ENCODE results near the gene EPHA6.

EPHA6 gene

DNA sequence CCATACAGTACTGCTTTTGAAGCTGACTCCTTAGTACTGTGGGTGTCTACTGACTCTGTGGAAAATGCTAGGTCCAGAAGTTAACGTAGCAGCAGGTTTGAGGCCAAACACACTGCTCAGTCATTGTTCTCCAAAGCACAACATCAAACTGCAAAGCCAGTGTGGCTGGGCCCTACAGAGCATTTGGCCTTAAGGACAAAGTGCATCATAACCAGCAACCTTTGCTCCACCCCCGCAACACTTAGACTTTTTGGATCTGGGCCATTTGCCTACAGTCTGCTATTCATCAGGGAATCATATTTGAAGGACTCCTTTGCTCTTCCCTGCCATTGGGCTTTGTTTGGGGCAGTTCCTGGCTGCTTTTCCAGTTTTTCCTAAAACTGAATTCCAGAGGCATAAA lies 907.1 kb downstream of the EPHA6 start:
- no peak for DNase-seq

DNA sequence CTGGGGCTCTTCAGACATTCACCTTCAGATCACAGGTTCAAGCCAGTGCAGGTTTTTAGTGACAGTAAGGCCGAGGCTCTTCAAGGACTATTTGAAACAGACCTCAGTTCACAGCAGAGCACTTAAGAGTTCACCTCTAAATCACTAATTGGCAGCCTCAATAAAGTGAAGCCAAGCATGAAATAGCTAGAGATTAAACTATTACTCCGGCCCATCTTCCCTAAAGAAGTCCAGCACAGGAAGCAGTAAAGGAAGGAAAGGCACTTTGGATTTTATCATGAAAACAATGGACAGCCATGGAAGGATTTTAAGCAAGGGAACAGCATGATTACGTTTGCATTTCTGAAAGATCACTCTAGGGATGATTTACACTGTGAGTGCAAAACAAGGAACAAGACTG lies 922.5 kb downstream of the EPHA6 start:
- no peak for DNase-seq

DNA sequence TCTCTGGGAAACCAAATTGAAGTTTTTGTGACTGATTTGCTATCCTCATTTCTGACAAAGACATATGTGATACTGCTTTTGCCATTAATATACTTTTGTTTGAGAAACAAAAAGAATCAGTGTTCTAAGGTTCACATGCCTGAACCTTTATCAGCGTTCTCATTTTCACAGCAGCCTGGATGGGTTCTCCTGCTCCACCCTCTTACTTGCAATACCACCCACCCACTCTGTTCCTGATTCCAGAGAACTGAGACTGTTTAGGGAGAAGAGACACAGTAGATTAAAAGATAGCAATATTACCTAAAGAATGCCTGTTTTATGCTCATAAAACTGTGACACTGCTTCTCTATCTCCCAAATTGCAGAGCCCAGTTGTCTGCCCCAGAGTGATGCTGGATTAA lies 924.4 kb downstream of the EPHA6 start:
- no peak for DNase-seq

DNA sequence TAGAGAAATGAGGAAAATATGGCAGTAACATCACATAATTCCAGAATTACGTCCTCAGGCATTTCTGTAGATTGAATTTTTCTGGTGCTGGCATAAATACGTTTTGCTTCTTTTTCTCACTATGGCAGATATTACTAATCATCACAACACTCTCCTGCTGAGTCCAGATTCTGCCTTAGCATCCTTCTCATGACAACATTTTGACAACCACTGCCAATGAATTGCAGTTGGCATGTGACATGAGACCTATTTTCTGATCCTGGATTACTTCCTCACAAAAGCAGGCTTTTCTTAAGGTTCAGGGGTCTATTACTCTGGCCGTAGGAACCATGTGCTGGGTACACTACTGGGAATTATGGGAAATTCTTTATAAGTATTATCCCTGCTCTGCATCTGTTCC lies 927.6 kb downstream of the EPHA6 start:
- DNase-seq: no peak

DNA sequence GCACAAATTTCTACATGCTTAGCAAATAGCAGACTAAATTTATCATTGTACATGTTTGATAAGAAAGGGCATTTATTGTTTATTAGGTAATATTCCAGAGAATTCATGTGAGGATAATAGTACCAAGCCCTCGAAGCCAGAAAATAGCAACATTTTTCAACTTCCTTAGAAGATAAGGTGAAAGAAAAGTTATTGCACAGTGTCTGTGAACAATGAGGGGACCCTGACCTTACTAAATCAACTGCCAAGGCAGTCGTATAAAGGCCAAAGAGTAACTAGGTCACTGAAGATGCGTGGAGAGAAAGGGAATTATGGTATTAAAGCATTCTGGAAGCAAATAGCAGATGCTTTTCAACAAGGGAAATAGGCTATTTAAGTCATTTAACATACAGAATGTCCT lies 929.9 kb downstream of the EPHA6 start:
- no peak for DNase-seq

DNA sequence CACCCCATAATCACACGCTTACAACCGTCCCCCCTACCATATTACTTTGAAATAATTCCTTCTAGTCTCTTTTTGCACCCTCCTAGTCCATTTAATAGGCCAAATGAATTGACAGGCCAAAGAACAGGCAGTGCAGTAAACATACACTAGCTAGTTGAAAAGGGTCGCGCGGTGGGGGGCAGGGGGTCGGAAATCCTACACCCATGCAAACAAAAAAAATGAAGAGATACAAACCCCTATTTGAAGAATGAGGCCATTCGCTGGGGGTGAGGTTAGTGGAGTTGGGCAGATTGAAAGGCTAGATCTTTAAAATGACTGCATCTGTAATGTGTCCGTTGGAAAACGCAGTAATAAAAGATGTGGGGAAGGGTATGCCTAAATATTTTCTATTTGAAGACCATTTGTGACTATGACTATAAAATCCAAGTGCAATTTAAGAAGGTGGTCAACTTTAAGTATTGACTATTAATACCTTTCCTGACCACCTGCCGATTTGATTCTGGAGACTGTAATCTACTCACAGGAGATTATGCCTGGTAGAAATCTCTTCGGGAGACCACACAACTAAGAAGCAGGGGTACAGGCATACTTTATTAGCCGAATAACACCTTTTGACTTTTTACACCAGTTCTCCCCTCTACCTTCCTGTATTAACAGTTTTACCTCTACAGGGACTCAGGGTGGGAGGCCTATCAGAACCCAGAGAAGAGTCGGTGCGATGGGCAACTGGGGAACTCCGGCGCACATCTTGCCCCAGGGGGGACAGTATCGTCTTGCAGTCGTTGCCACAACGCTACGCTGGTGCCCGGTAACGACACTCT lies 949.4 kb downstream of the EPHA6 start:
- no peak for DNase-seq

DNA sequence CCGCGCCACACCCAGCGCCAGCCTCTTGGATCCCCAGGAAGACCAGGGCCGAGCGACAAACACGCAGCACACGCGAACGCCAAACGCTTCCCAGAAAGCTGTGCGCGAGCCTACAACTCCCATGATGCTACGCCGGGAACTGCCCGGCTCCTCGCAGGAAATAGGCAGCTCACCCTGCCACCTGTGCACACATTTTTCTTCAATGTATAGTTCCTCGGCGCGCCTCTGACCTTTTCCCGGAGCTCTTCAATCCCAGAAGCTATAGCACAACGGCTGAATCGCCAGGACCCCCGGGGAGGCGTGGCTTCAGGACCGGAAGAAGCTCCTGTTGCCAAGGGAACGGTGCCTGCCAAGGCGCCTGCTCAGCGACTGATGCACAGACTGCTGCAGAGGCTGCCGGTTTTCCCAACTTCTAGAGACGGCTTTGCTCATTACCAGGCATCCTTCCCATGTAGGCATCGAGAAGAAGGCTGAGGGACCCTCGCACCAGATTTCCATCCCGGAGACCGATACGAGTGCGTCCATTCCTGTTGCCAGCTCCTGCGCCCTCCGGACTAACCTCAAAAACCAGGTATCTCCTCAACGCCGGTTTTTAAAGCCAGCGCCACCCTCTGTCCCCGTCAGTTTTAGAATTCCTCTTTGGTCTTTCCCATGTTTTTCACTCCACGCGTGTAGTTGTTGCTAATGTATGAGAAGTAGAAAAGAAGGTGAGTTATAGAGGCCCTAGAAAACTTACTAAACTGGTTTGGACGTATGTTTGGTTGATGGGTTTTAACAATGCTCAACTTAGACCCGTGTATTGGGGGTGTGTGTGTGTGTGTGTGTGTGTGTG lies 950.2 kb downstream of the EPHA6 start, which contains the start of gene ARL6:
Gene ARL6 (plus strand): TSS at position 352 of the 832 bp plus-strand sequence. CDS start 3,350 bp downstream, outside the sequence.
- DNase-seq: peak; percentile 57

DNA sequence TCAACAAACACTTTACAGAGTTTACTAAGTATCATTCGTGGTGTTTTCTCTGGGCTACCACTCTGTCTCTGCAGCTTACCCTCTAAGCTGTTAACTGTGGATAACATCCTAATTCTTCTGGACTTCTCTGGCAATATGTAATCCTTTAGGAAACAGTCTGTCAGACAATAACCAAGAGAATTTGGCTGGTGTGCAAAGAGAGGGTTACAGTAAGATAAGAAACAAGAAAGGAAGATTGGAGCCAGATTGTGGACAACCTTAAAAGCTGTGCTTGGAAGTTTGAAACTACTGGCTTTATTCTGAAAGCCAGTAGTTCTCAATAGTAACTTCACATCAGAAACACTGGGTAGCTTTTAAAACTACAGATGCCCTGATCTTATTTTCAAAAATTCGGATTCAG lies 950.9 kb downstream of the EPHA6 start:
- DNase-seq: no peak

DNA sequence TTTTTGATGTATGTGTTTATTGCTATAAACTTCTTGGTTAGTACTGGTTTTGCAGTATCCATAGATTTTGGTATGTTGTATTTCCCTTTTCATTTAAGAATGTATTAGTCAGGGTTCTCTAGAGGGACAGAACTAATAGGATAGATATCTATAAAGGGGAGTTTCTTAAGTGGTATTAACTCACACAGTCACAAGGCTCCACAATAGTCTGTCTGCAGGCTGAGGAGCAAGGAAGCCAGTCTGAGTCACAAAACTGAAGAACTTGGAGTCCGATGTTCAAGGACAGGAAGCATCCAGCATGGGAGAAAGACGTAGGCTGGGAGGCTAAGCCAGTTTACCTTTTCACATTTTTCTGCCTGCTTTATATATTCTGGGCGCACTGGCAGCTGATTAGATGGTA lies 958.5 kb downstream of the EPHA6 start:
- DNase-seq: no peak

DNA sequence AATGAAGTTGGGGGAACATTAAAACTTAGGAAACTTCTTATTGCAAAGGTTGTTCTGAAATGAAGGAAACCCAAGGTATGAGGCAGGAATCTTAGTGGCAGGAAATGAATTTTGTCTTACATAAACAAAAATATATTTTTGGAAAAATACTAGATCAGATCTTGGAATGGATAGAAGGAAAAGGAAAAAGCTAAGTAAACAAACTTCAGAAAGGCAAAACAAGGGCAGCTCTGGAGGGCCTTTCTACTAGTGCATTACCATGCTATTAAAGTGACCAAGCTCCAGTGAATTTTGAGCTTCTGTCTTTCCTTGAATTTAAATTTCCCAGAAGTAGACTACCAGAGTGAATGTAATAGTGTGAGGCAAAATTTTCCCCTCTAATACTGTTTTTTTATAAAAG lies 963.8 kb downstream of the EPHA6 start:
- DNase-seq: no peak

DNA sequence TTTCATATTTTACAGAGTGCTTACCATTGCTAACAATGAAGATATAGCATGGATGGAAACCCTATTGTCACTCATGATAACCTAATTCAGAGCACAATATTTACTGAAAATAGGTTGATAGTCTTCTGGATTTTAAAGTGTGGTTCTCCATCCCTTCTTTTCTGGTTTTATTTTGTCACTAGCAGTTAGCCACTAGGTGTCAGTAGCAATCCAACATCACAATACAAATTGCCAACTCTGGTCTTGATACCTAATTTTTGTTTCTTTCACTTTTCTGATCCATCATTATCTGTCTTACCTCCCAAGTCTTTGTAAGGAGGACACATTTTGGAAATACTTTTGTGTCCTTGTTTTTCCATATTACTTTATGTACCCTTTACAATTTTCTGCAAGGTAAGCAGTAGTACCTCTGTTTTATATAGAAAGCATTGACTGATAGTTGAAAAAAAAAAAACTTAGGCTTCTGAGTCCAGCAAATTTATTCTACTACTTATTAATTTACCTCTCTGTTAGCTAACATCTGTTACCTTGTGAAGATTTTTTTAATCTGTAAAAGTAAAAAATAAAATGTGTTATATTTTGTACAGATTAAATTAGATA lies 979.1 kb downstream of the EPHA6 start:
- DNase-seq: no peak

DNA sequence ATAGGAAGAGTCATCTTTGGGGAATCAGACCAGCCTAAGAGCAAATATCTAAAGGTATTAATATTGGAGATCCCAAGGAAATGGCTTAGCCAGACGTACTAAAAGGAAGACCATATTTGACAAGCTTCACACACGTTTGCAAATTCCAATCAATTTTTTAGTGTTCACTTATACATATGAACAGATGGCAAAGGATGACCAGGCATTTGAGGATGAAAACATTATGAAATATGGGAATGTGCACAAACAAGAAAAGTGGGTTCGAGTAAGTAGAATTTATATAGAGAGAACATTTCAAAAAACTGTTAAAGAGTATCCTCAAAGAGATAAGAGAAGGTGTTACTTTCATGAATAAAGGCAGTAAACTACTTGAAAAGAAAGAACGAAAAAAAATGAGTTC lies 981.6 kb downstream of the EPHA6 start:
- no peak for DNase-seq
